NOMO-1 treated with DMSO at 0.1 percent for 48 hours (cell line): ENCODE data around the gene MRPL52.
"Not testable (repeated sequence)": the region's sequence is repeated elsewhere in the genome, so short reads cannot be mapped to it uniquely, and the experiment has no call there.

Experiments used
- DNase-seq: peaks from one replicate; lab custom pipeline; 2025; ENCODE audit not compliant: unreplicated experiment; lab: John Stamatoyannopoulos, UW

The MRPL52 gene

DNA sequence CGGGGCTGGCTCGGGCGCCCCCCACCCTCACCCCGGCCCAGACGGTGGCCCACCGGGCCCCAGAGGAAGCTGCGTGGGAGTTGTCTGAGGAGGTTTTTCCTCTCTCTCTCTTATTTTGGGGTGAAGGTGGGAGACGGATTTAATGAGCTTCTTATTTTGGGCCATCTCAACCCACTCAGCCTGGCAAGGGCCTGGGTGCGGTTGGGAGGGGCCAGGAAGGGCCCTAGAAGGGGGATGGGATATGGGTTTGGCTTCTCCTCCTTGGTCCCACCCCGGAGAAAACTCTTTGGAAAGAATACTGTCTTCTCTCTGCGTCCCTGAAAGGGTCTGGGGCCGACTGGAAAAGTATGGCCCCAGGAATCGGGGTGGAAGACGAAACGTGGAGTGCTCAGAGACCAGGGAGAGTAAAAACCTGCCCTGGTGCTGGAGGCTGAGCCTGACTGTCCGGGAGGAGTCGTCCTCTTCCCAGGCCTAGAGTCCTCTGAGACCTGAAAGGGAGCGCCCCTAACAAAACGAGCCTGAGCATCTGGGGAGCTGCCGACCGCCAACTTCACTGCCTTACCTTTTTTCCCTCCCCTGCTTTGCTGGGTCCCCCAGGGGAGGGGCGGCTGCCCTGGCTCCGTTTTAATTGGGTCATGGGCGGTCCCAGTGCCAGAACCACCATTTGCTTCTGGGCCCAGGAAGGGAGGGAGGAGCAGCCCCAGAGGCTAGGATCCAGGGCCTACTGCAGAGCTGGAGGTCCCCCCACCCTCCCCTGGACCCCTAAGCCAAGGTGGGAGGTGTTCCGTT, 8.3 kb downstream of the MRPL52 start:
- DNase-seq: no peak

DNA sequence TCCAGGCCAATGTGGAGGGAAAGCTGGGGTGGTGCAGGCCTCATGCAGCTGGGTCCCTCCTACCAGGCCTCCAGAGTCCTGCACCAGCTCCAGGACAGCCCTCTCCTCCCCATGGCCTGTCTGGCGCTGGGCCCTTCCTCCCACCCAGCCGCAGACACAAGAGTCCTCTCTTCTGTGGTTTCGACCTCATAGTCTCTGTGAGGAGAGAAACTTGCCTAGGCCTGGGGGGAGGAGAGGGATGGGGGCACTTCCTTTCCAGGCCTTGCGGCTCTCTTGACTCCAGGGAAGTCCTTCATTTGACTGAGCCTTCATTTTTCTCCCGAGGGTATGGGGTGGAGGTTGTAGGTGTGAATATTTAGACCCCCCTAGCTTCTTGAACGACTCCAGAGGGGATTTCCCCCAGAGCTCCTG, 8.9 kb downstream of the MRPL52 start:
- no peak for DNase-seq

DNA sequence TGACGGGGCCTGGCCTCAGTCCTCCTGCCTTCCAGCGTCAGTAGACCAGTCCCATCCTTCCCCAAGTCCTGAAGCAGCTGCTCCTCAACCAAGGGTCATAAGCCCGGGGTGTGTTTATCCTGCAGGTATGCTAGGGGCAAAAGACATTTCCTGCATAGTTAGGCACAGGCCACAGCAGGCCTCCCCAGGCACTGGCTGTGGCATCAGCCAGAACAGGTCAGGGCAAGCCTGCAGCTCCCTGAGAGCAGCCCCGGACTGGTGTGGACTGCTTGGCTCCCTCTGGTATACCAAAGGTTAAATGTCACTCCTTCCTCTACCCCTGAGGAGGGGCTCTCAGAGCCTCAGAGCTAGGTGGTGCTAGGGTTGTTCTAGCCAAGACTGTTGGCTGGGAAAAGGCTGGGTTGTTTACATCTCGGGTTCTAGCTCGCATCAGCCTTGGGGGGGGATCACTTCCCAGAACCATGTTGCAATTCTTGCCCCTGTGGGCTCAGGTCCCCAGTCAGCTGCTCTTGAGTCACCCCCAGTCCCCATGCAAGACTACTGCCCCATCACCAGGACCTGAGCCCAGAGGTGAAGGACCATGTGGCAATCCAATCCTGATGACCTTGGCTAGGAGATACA, 9.6 kb downstream of the MRPL52 start:
- no peak for DNase-seq

DNA sequence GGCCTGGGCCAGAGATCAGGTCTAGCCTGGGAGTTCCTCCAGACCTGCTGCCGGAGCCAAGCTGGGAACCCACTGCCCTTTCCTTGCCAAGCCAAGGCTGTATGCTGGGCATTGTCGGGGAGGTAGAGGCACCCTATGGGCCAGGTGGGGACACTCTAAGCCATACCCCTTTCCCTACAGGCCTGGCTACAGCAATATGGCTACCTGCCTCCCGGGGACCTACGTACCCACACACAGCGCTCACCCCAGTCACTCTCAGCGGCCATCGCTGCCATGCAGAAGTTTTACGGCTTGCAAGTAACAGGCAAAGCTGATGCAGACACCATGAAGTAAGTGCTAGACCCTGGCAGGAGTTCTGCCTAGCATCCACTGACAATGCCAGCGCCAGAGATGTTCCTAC, 11.6 kb downstream of the MRPL52 start:
- DNase-seq: no peak

DNA sequence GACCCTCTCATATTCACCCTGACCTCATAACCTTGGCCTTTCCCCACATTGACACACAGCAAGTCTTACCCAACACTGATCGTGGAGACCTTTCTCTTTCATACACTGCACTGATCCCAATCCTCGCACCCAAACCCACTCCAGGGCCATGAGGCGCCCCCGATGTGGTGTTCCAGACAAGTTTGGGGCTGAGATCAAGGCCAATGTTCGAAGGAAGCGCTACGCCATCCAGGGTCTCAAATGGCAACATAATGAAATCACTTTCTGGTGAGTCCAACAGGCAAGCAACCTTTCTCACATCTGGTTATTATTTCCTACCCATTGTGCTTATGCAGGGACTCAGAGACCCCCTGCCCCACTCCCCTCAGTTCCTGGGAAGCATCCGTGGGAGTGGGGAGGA, 12.1 kb downstream of the MRPL52 start:
- DNase-seq: no peak

DNA sequence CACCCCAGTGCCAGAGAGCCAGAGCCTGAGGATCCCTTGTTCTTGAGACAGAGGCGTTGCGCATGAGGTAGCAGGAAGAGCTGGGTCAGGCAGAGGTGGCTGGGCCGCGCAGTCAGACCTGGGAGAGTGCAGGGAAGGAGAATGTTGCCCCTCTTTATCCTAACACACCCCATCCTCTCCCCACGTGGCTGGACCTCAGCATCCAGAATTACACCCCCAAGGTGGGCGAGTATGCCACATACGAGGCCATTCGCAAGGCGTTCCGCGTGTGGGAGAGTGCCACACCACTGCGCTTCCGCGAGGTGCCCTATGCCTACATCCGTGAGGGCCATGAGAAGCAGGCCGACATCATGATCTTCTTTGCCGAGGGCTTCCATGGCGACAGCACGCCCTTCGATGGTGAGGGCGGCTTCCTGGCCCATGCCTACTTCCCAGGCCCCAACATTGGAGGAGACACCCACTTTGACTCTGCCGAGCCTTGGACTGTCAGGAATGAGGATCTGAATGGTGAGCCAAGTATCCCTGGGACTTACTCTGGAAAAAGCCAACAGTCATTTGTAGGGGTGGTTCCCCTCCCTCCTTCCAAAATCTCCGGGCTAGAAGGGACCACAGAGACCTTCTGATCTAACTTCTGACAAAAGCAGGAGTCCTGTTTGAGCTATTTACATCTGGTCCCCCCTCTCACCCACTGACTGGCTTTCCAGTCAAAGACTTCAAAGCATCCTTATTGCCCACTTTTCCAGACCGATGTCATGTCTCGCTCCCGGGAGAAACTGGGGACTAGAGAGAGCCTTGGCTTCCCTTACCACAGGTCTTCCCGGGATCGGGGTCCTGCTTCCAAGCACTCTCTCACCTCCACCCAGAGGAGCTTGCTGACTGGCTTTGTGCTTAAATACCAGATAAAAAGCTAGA, 12.8 kb downstream of the MRPL52 start:
- DNase-seq: no peak

DNA sequence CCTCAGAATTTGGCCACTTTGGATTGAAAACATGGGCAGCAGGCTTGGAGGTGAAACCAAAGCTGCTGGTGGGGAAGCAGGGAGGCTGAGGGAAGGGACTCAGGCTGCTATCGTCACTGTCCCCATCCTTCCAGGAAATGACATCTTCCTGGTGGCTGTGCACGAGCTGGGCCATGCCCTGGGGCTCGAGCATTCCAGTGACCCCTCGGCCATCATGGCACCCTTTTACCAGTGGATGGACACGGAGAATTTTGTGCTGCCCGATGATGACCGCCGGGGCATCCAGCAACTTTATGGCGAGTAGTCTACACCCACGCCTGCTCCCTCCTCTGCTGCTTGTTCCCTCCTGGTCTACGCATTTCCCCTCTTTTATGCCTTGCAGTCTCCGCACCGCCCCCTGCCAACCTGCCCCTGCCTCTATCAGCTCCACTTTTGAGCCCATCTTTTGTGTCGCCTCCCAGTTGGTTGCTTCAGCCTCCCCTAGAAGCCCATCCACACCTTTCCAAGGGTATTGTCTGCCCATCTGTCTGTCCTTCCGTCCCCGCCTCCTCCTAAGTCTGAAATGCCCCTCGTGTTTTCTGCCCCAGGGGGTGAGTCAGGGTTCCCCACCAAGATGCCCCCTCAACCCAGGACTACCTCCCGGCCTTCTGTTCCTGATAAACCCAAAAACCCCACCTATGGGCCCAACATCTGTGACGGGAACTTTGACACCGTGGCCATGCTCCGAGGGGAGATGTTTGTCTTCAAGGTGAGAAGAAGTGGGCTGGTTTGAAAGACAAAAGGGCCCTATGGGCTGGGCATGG, 13.6 kb downstream of the MRPL52 start:
- DNase-seq: no peak

DNA sequence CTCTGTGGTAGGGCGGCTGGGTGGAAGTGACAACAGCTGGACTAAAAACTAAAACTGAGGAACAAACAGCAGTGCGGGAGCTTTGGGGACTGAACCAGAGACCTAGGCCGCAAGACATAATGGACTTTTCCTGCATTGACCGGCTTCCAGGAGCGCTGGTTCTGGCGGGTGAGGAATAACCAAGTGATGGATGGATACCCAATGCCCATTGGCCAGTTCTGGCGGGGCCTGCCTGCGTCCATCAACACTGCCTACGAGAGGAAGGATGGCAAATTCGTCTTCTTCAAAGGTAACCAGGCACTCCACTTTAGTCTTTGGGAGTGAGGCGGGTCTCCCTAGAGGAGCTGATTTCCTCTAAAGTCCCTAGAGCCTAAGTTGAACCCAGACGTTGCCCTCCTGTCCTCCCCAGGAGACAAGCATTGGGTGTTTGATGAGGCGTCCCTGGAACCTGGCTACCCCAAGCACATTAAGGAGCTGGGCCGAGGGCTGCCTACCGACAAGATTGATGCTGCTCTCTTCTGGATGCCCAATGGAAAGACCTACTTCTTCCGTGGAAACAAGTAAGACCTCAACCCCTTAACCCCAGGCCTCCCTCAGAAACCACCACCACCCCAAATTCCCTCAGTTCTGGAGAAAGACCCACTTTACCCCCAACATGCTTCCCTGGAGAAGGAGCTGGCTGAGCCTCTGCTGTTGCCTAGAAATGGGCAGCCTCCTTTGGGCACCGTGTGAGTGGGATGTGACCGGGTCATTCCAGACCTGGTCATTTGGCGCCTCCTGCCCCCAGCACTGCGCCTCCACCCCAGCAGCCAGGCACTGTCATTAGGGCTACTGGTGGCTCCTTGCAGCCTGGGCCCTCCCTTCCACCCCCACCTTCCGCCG, 14.8 kb downstream of the MRPL52 start:
- no peak for DNase-seq

DNA sequence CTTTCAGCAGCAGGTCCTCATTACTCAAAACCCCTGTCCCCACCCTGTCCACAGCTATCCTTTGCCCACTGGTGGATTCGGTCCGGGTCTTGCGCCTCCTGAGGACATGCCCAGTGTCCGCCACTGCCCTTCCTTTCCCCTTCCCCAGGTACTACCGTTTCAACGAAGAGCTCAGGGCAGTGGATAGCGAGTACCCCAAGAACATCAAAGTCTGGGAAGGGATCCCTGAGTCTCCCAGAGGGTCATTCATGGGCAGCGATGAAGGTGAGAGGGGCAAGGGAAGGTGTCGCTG, 15.4 kb downstream of the MRPL52 start:
- no peak for DNase-seq

DNA sequence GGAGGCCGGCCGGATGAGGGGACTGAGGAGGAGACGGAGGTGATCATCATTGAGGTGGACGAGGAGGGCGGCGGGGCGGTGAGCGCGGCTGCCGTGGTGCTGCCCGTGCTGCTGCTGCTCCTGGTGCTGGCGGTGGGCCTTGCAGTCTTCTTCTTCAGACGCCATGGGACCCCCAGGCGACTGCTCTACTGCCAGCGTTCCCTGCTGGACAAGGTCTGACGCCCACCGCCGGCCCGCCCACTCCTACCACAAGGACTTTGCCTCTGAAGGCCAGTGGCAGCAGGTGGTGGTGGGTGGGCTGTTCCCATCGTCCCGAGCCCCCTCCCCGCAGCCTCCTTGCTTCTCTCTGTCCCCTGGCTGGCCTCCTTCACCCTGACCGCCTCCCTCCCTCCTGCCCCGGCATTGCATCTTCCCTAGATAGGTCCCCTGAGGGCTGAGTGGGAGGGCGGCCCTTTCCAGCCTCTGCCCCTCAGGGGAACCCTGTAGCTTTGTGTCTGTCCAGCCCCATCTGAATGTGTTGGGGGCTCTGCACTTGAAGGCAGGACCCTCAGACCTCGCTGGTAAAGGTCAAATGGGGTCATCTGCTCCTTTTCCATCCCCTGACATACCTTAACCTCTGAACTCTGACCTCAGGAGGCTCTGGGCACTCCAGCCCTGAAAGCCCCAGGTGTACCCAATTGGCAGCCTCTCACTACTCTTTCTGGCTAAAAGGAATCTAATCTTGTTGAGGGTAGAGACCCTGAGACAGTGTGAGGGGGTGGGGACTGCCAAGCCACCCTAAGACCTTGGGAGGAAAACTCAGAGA, 16.3 kb downstream of the MRPL52 start:
- DNase-seq: no peak

DNA sequence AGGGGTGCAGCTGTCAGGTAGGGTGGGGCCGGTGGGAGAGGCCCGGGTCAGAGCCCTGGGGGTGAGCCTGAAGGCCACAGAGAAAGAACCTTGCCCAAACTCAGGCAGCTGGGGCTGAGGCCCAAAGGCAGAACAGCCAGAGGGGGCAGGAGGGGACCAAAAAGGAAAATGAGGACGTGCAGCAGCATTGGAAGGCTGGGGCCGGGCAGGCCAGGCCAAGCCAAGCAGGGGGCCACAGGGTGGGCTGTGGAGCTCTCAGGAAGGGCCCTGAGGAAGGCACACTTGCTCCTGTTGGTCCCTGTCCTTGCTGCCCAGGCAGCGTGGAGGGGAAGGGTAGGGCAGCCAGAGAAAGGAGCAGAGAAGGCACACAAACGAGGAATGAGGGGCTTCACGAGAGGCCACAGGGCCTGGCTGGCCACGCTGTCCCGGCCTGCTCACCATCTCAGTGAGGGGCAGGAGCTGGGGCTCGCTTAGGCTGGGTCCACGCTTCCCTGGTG, 17.2 kb downstream of the MRPL52 start:
- DNase-seq: no peak

DNA sequence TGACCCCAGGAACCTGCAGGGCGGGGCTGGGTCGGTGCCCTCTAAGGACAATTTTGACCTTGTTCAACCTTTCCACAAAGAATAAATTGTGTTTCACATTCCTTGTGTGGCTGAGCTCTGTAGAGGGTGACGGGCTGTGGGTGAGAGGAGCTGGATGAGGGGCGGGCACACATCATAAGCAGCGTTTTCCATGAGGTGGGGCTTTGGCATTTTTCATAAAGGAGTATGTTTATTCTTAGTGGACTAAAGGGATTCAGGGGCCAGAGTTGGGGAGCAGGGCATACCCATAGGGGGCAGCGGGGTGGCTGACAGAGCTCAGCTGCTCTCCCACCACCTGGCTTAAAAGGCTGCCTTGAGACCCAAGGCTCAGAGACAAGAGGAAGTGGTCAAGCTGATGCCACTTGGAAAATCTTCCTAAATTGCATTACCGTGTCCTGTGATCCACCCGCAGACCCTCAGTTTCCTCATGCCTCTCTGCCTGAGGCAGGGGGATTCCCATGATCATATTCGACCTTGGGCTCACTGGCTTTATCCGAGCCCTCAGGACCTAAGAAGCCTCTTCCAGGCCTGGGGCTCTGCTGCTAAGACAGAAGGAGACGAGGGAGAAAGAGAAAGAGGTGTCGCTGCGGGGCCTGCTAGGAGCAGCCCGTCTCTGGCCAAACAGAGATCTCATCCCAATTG, 18.1 kb downstream of the MRPL52 start:
- no peak for DNase-seq

DNA sequence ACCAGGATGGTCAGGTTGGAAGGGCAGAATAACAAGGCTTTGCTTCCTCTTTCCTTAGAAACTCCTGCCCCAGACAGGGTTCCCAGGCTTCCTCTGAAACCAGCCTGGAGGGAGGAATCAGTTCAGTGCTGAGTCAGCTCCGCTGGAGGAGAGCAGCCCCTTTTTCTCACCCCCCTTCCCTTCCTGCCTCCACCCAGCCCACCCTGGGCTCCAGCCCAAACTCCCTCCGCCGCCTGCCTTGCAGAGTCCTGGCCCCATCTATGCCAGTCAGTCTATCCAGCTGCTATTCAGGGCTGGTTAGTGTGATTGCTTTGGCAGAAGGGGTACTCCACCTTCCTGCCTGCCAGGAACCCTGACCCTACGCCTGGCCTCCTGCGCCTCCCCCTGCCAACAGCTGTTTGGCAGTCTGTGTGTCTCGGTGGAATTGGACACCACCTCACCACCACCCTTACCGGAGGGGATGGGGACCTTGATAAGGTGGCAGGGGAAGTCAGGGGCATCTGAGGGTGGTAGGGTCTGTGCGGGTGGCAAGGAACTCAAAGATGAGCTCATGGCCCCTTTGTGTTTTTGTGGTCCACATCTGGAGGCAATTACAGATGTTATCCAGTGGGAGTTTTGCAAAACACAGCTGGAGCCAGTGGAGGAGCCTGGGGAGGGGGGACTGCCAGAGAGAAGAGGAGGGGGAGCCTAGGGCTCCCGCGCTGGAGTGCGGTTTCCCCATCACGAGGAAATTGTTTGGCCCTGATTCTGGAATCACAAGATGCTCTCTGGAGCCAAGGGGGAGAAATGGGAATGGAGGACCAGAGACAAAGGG, 18.9 kb downstream of the MRPL52 start:
- no peak for DNase-seq

DNA sequence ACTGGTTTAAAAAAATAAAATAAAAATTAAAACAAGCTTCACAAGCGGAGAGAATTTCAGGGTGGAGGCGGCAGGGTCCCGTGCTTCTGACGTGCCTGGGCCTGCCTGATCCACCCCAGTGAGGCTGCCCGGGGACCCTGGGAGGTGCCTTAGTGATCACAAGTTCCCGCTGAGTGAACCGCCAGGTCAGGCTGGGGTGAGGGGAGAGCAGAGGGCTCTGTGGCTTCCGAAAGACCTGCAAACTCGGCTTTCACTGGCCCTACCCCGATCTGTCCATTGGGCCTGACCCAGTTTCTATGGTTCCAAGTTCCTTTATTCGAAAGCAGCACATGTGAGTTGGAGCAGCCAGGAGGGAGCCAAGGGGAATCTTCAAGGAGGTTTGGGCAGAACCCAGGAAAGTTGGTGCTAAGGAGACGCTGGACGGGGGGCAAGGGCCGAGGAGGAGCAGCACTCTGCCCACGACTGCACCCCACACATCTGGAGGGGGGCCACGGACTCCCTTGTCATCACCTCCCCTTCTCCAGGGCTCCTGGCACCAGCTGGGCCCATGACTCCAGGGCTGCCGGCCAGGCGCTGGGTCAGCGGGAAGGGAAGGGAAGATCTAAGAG, 19.6 kb downstream of the MRPL52 start:
- no peak for DNase-seq

DNA sequence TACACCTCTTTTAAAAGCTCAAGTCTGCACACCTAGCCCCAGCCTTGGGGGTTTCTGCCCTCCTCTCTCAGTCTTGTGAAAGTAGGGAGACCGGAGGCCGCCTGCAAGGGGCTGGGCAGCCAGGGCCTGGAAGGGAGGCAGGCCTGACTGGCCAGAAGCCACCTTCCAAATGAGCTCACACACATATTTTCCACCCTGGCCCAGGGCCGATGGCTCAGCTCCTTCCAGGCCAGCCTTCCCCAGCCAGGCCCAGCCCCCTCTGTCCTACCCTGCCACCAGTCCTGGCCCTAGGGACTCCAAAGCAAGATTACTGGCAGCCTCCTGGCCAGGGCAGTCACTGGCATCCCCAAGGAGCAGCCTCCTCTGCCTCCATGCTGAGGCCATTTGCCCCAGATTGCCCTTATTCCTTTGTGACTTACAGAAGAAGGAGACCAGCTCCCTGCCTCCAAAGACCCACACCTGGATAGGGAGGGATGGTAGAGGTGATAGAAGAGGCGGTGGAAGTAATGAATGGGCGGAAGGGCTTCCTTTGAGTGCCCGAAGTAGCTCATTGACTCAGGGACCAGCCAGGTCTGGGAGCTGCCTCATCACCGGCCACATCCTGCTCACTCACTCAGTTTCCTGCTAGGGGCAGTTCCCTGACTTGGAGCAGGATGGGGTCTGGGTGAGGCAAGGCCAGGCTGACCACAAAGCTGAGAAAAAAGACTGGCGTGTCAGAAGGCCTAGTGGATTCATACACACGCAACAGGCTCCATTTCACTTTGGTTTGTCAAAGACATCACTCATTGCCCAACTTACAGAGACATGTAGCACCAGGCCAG, 21.5 kb downstream of the MRPL52 start:
- peak; percentile 60 for DNase-seq

DNA sequence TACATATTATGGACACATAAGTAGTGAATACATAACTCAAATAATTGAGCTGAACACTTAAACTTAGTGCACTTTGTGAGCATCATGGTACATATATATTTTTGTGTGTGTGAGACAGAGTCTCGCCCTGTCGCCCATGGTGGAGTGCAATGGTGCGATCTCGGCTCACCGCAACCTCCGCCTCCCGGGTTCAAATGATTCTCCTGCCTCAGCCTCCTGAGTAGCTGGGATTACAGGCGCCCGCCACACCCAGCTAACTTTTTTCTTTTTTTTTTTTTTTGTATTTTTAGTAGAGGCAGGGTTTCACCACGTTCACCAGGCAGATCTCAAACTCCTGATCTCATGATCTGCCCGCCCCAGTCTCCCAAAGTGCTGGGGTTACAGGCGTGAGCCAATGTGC, 22.5 kb downstream of the MRPL52 start:
- DNase-seq: not testable (repeated sequence)

DNA sequence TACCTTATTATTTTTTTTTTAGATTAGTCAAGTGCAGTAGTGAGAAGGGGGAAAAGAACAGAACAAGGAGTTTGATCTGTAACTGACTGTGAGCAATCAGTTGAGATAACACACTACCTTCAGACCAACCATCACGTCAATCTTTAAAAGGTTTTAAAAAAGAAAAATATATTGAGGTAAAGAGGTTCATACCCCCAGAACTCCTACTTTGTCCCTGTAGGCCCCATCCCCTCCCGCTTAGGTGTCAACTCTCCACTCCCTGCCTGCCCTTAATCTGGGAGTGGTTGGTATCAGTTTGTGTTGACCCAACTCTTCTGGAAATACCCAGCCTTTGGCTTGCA, 22.9 kb downstream of the MRPL52 start:
- DNase-seq: no peak
